B cell (primary cell): Measurements from ENCODE around the gene EXD3.

Source experiments
- CTCF ChIP-seq: fragments of 200-600 bp; IDR thresholded peaks from one replicate; pipeline ENCODE4 v1.8.0; 2022; ENCODE audit warnings: antibody characterized with exemption, mild to moderate bottlenecking
- EZH2 ChIP-seq: IDR thresholded peaks from 2 replicates; pipeline ENCODE4 v1.6.1; 2012; ENCODE audit warnings: borderline replicate concordance, low read depth, mild to moderate bottlenecking, moderate library complexity, low read length; ENCODE audit not compliant: insufficient read depth, poor library complexity, severe bottlenecking

- TF ChIP-seq CTCF (no peak), EZH2 (no peak)
Measured at GRCh38 chr9:137275203-137275587, 147.8 kb downstream of the EXD3 start.
